ENCODE measurements around the gene SPOCK2.

Gene SPOCK2

GRCh38 chr10:72073708-72074573 is 14.4 kb downstream of the SPOCK2 start:
- no peak for DNase-seq (ENCODE audit: low read depth in 2 of 2)

- DNase-seq (ENCODE audit: low read depth in 2 of 2), result no peak
These were observed 15.7 kb downstream of the SPOCK2 start for GRCh38 chr10:72072639-72073038.

GRCh38 chr10:72072046-72072445 is 16.3 kb downstream of the SPOCK2 start:
- DNase-seq (ENCODE audit: low read depth in 2 of 2), result no peak

GRCh38 chr10:72069751-72070526 is 18.4 kb downstream of the SPOCK2 start:
- no peak for DNase-seq (ENCODE audit: low read depth in 2 of 2)

GRCh38 chr10:72068901-72069446 is 19.4 kb downstream of the SPOCK2 start:
- no peak for DNase-seq (ENCODE audit: low read depth in 2 of 2)

GRCh38 chr10:72068126-72068765 is 20.1 kb downstream of the SPOCK2 start:
- no peak for DNase-seq (ENCODE audit: low read depth in 2 of 2)

GRCh38 chr10:72067463-72068125 is 20.8 kb downstream of the SPOCK2 start:
- no peak for DNase-seq (ENCODE audit: low read depth in 2 of 2)

- no peak for DNase-seq (ENCODE audit: low read depth in 2 of 2)
These were observed 21.8 kb downstream of the SPOCK2 start for GRCh38 chr10:72066318-72067284.

GRCh38 chr10:72065439-72066025 is 22.8 kb downstream of the SPOCK2 start:
- DNase-seq (ENCODE audit: low read depth in 2 of 2), result no peak

- DNase-seq (ENCODE audit: low read depth in 2 of 2), result no peak
These were observed 24.5 kb downstream of the SPOCK2 start for GRCh38 chr10:72063703-72064391.

- DNase-seq (ENCODE audit: low read depth in 2 of 2), result no peak
These were observed 25.3 kb downstream of the SPOCK2 start for GRCh38 chr10:72062832-72063702.

- no peak for DNase-seq (ENCODE audit: low read depth in 2 of 2)
These were observed 26.0 kb downstream of the SPOCK2 start for GRCh38 chr10:72062382-72062781.

GRCh38 chr10:72061930-72062329 is 26.4 kb downstream of the SPOCK2 start:
- no peak for DNase-seq (ENCODE audit: low read depth in 2 of 2)

- no peak for DNase-seq (ENCODE audit: low read depth in 2 of 2)
These were observed 26.9 kb downstream of the SPOCK2 start for GRCh38 chr10:72061491-72061890.

- DNase-seq (ENCODE audit: low read depth in 2 of 2), result no peak
These were observed 28.2 kb downstream of the SPOCK2 start for GRCh38 chr10:72059843-72060822.

- DNase-seq (ENCODE audit: low read depth in 2 of 2), result no peak
These were observed 29.1 kb downstream of the SPOCK2 start for GRCh38 chr10:72058989-72059842.

Measured in stimulated activated CD8-positive, alpha-beta memory T cell treated with anti-CD3 and anti-CD28 coated beads, Interleukin-15, amount 100 ng/mL, for 48 hours (primary cell).